K562 treated with DMSO at 1 percent for 4 hours (cell line): ENCODE data around the gene JAZF1. TPM values are rescaled to one million over a fixed set of nuclear protein-coding genes. Genes with fewer than 3 reads are reported as not detected.

Experiments used
- total RNA-seq: library from RNA; unstranded; fragments of 300-600 nt; gene quantifications from 2 replicates; pipeline ENCODE4 v1.2.3, GENCODE V29; 2022; ENCODE audit not compliant: insufficient read depth

Gene JAZF1
- not detected in 2 replicates for total RNA-seq

DNA sequence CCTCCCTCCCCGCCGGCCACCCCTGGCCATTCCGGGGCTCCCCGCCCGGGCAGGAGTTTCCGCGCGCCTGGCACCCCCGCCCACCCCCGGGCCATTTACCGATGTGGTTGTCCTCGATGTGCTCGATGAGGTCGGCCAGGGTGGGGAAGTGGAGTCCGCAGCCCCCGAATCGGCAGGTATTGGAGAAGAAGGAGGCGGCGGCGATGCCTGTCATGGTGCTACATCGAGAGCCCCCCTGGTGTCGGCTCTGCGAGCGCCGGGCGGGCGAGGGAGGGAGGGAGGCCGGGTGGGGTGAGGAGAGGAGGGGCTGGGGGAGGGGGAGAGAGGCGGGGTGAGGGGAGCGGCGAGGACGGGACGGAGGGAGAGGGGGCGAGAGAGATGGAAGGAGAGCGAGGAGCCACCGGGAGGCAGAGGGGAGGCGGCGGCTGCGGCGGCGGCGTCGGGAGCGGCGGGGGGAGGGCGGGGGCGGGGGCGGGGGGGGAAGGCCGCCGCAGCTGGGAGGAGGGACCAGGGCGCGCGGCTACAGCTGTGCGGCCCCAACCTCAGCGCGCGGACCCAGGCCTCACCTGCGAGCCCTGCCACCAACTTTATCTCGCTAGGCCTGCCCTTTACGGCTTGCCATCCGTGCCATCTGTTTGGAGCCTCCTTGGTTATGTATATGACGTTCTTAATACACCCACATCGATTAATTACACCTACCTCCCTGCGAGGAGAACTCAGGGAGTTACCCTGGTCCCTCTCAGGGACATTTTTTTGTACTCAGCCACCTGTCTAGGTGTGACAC lies at the start of gene JAZF1:
JAZF1 (minus strand) TSS at position 432 of the 784 bp plus-strand sequence.

Other genes with a start within 250 kb of the JAZF1 start
- 2.0 and 4.5 TPM in 2 replicates for gene CREB5, start 231.7 kb upstream of the JAZF1 start, total RNA-seq